Posterior cingulate gyrus (tissue), 11 donors: Measurements from ENCODE around the gene ACTN2.
"Not testable (repeated sequence)": the region's sequence is repeated elsewhere in the genome, so short reads cannot be mapped to it uniquely, and the experiment has no call there.

Source experiments
- DNase-seq, 10 donors: peaks; one replicate each; pipeline versions ENCODE4 v3.0.0 to v3.0.0-alpha.2; 2020 to 2021; ENCODE audit warnings: mixed read lengths in 3 of 10
- intact Hi-C: fragments of 100-400 bp; cut with DNase I; formaldehyde crosslinking; loops from one replicate; pipeline ENCODE4 v1.15.1; 2023

The ACTN2 gene

GRCh38 chr1:236685917-236686814 lies at the start of gene ACTN2:
ACTN2 (plus strand) TSS chr1:236686499; CDS start chr1:236686674, 175 bp downstream.
- intact Hi-C loops = loop anchor here (5.0 kb wide), 1 partner anchor 79 kb away; no protein-coding TSS in a partner anchor
- peak in 9 of 10 donors; percentile 26 to 91 (median 50) for DNase-seq

- intact Hi-C loops = no loop called here
- no peak for DNase-seq
These were observed 47.4 kb upstream of the ACTN2 start for GRCh38 chr1:236638945-236639344.

- intact Hi-C loops = no loop called here
These were observed 46.6 kb upstream of the ACTN2 start for GRCh38 chr1:236639686-236640085.

GRCh38 chr1:236642763-236643162 lies 43.5 kb upstream of the ACTN2 start:
- no peak for DNase-seq
- intact Hi-C loops = no loop called here

More at GRCh38 chr1:236639686-236640085, 46.6 kb upstream of the ACTN2 start:
- DNase-seq = no peak

- intact Hi-C loops = no loop called here
- DNase-seq = no peak
These were observed 41.2 kb upstream of the ACTN2 start for GRCh38 chr1:236645016-236645680.

GRCh38 chr1:236654511-236654910 lies 31.8 kb upstream of the ACTN2 start:
- intact Hi-C loops = no loop called here

GRCh38 chr1:236654957-236655356 lies 31.3 kb upstream of the ACTN2 start:
- intact Hi-C loops = no loop called here

More at GRCh38 chr1:236654511-236654910, 31.8 kb upstream of the ACTN2 start:
- no peak for DNase-seq

GRCh38 chr1:236657398-236657797 lies 28.9 kb upstream of the ACTN2 start:
- intact Hi-C loops = no loop called here
- no peak for DNase-seq

More at GRCh38 chr1:236654957-236655356, 31.3 kb upstream of the ACTN2 start:
- DNase-seq = no peak

GRCh38 chr1:236659792-236660587 lies 26.3 kb upstream of the ACTN2 start:
- no peak for DNase-seq
- intact Hi-C loops = no loop called here

GRCh38 chr1:236663934-236664333 lies 22.4 kb upstream of the ACTN2 start:
- DNase-seq = no peak
- intact Hi-C loops = no loop called here

GRCh38 chr1:236668909-236669308 lies 17.4 kb upstream of the ACTN2 start:
- intact Hi-C loops = not testable (repeated sequence)

GRCh38 chr1:236670060-236670459 lies 16.2 kb upstream of the ACTN2 start:
- intact Hi-C loops = no loop called here
- no peak for DNase-seq

More at GRCh38 chr1:236668909-236669308, 17.4 kb upstream of the ACTN2 start:
- not testable (repeated sequence) for DNase-seq

GRCh38 chr1:236673289-236673919 lies 12.9 kb upstream of the ACTN2 start:
- DNase-seq = no peak
- intact Hi-C loops = no loop called here

- DNase-seq = no peak
- intact Hi-C loops = no loop called here
These were observed 8.6 kb upstream of the ACTN2 start for GRCh38 chr1:236677641-236678235.

- intact Hi-C loops = no loop called here
- DNase-seq = no peak
These were observed 5.1 kb upstream of the ACTN2 start for GRCh38 chr1:236681219-236681618.

- intact Hi-C loops = loop anchor here (5.0 kb wide), 1 partner anchor 78 kb away; no protein-coding TSS in a partner anchor
- DNase-seq = no peak
These were observed 938 bp upstream of the ACTN2 start for GRCh38 chr1:236685205-236685916.

- intact Hi-C loops = loop anchor here (5.0 kb wide), 1 partner anchor 79 kb away; no protein-coding TSS in a partner anchor
- peak in 3 of 10 donors; percentile 9 to 85 (median 26) for DNase-seq
These were observed 489 bp downstream of the ACTN2 start for GRCh38 chr1:236686815-236687160.

- DNase-seq = no peak
- intact Hi-C loops = loop anchor here (5.0 kb wide), 1 partner anchor 80 kb away; no protein-coding TSS in a partner anchor
These were observed 974 bp downstream of the ACTN2 start for GRCh38 chr1:236687273-236687672.

GRCh38 chr1:236688705-236689104 lies 2.4 kb downstream of the ACTN2 start:
- DNase-seq = no peak

More at GRCh38 chr1:236688705-236689104, 2.4 kb downstream of the ACTN2 start:
- intact Hi-C loops = loop anchor here (5.0 kb wide), 1 partner anchor 81 kb away; no protein-coding TSS in a partner anchor
